AG09309 (cell line): ENCODE data around the gene MLH1.

Experiments
- DNase-seq: peaks from one replicate; pipeline ENCODE4 v3.0.0-alpha.2; 2010; ENCODE audit warnings: low read depth
- H3K4me3 ChIP-seq: 2 replicates; pipeline ENCODE4 v1.5.1; 2011; ENCODE audit warnings: mild to moderate bottlenecking, low read depth, low read length, moderate library complexity; ENCODE audit not compliant: control insufficient read depth
- CTCF ChIP-seq: IDR thresholded peaks from 2 replicates; pipeline ENCODE4 v1.5.1; 2011; ENCODE audit warnings: mild to moderate bottlenecking, low read depth, low read length, inconsistent platforms; ENCODE audit not compliant: insufficient read depth, control insufficient read depth; ENCODE audit errors: missing control alignments

The MLH1 gene

DNA sequence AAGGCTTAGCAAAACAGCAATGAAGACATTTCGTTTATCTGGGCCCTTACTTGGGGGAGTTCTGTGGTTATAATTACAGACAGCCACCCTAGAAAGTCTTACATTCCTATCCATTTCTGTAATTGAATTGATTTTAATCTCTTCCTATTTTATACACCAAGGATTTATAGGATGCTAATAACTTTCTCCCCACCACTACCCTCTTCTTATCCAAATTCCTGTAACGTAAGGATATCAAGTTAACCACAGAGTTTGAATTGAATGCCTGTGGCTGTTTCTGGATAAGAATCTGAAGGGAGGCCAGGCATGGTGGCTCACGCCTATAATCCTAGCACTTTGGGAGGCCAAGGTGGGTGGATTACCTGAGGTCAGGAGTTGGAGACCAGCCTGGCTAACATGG, 78.6 kb downstream of the MLH1 start:
- no peak for DNase-seq
- H3K4me3 ChIP-seq = no peak overlapping the region
- no peak for TF ChIP-seq CTCF

DNA sequence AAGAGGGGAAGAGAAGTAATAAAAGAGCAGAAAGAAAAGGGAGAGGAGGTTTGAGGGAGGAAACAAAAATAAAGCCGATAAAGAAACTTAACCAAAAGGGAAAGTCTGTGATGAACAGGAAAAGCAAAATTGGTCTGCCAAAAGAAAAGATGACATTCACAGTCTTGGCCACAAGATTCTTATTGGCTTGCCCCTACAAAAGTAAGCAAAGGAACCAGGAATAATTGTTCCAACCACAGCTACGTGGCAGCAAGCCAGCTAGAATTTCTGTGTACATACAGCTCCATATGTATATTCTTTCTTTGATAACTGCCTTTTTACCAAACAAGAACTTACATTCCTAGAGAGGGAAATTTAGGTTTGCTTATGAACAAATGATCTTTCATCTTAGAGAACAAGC, 79.6 kb downstream of the MLH1 start:
- TF ChIP-seq CTCF = no peak
- DNase-seq = no peak
- H3K4me3 ChIP-seq = no peak overlapping the region

DNA sequence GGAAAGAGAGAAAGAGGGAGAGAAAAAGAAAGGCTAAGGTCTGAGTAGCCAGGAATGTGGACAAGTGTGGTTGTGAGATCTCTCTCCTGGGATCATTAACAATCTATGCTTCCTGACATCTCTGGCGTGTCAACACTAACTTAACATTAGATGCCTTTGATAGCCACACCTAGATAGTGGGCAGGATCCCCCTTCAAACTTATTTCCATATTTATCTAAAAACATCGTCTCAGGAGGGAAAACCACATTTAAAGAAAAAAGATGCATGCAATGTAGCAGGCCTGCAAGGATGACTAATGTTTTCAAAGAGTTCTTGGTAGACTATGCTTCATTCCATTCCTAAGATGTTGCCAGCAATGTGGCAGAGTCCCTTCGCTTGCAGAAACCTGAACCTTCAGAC, 80.9 kb downstream of the MLH1 start:
- DNase-seq = no peak
- H3K4me3 ChIP-seq = no peak overlapping the region
- TF ChIP-seq CTCF = no peak

- DNase-seq = no peak
- H3K4me3 ChIP-seq = no peak overlapping the region
- no peak for TF ChIP-seq CTCF
Observed at GRCh38 chr3:37075955-37076354, 82.6 kb downstream of the MLH1 start.

DNA sequence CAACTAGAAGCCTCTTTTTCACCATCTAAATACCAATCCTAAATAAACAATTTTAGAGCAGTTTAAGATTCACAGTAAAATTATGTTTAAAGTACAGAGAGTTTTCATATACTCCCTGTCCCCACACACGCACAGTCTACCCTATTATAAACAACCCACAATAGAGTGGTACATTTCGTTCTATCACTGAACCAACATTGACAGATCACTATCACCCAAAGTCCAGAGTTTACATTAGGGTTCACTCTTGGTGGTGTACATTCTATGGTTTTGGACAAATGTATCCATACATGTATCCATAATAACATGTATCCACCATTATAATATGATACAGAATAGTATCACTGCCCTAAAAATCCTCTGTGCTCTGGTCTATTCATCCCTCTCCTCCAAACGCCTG, 89.0 kb downstream of the MLH1 start:
- TF ChIP-seq CTCF = no peak
- DNase-seq = no peak
- H3K4me3 ChIP-seq = no peak overlapping the region

- no peak for DNase-seq
- H3K4me3 ChIP-seq = no peak overlapping the region
- TF ChIP-seq CTCF = no peak
Observed at GRCh38 chr3:37086918-37087317, 93.6 kb downstream of the MLH1 start.

GRCh38 chr3:37087870-37088269, 94.6 kb downstream of the MLH1 start:
- no peak for DNase-seq
- no peak for TF ChIP-seq CTCF
- H3K4me3 ChIP-seq = no peak overlapping the region
